ENCODE results near the gene TMEM186.

DNA sequence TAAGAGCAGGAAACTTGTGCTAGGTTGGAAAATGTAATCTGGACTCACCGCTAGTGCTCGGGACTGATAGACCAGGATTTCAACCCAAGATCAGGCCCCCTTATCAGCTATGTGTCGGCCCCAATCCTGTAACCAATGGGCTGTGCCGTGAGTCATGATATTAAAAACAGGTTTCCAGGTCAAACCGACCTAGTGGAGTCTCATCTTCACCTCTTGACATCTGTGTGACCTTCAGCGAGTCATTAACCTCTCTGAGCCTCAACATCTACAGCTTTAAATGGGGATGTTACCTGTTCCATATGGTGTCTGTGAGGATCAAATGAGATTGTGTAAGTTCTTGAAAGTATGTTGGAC, 712 bp upstream of the TMEM186 start:
- no peak for TF ChIP-seq POLR2A (IDR thresholded peaks at IDR 0.05)
- TF ChIP-seq CTCF (IDR thresholded peaks at IDR 0.05), result no peak

Data from adrenal gland (tissue), 5 donors.